Body of pancreas (tissue), 4 donors: Measurements from ENCODE around the gene ADAMTSL4. TPM values are rescaled to one million over a fixed set of nuclear protein-coding genes. Genes with fewer than 3 reads are reported as not detected.
"Not testable (repeated sequence)": the region's sequence is repeated elsewhere in the genome, so short reads cannot be mapped to it uniquely, and the experiment has no call there.

Experiments used
- ATAC-seq: fragments of 150-250 bp; one replicate; pipeline ENCODE4 v1.9.1; 2016
- DNase-seq, 4 donors: peaks; one replicate each; pipeline ENCODE4 v3.0.0-alpha.2; 2019
- H3K27ac ChIP-seq, 4 donors: fragments of 200-600 bp; sonication (generic); 1 replicate in 3 of 4; 2 replicates in 1 of 4; pipeline versions ENCODE4 v1.5.1 to v1.6.1; 2016 to 2019; ENCODE audit warnings: mild to moderate bottlenecking in 1 of 4, mixed read lengths in 1 of 4, moderate library complexity in 1 of 4
- H3K27me3 ChIP-seq, 2 donors: fragments of 200-600 bp; sonication (generic); one replicate each; pipeline ENCODE4 v1.6.0; 2016; ENCODE audit warnings: mild to moderate bottlenecking in 1 of 2
- H3K36me3 ChIP-seq, 2 donors: fragments of 200-600 bp; sonication (generic); replicated peaks in 1 of 2; 2 replicates each; pipeline ENCODE4 v1.5.1; 2016; ENCODE audit warnings: low read depth in 2 of 2; ENCODE audit not compliant: insufficient read depth in 1 of 2
- H3K4me1 ChIP-seq: fragments of 200-600 bp; sonication (generic); one replicate; pipeline ENCODE4 v1.6.0; 2016
- H3K4me3 ChIP-seq, 2 donors: fragments of 200-600 bp; sonication (generic); 1 replicate in 1 of 2; 2 replicates in 1 of 2; pipeline ENCODE4 v1.5.1; 2016 to 2019
- H3K9me3 ChIP-seq, 3 donors: fragments of 200-600 bp; sonication (generic); 1 replicate in 2 of 3; 2 replicates in 1 of 3; pipeline ENCODE4 v1.5.1; 2016
- CTCF ChIP-seq, 7 experiments: fragments of 450-650 bp in 4 of 7; fragments of 200-600 bp in 3 of 7; sonication (generic) in 3 of 7; IDR thresholded peaks; one replicate each; pipeline ENCODE4 v1.5.1; 2016 to 2019; ENCODE audit warnings: antibody characterized with exemption in 7 of 7
- POLR2A ChIP-seq, 3 donors: fragments of 450-650 bp; IDR thresholded peaks; one replicate each; pipeline ENCODE4 v1.6.1; 2016; ENCODE audit warnings: antibody characterized with exemption in 3 of 3, mild to moderate bottlenecking in 2 of 3
- WGBS, 2 donors: methylation state at CpG; one replicate each; pipeline ENCODE4 v1.1.5; 2017; 5-methylcytosine and 5-hydroxymethylcytosine counted together
- intact Hi-C: fragments of 100-400 bp; cut with DNase I; formaldehyde crosslinking; loops from one replicate; pipeline ENCODE4 v1.15.1; 2023
- total RNA-seq, 2 donors: library from RNA; depleted of rRNA; stranded (reverse); fragments of >200 nt; gene quantifications; one replicate each; pipeline ENCODE4 v1.1.0, GENCODE V29; 2016

The ADAMTSL4 gene
- total RNA-seq, 2 donors from 2014 or later, result 4.7 to 7.6 TPM

GRCh38 chr1:150596976-150597375 is 47.8 kb downstream of the ADAMTSL4 start:
- no peaks in the 10 kb centered on the region for H3K27me3 ChIP-seq
- DNase-seq (no peak), ATAC-seq (no peak)
- H3K4me3 ChIP-seq, result no peak overlapping the region
- H3K27ac ChIP-seq, result no peak overlapping the region
- no peaks in the 10 kb centered on the region for H3K36me3 ChIP-seq
- 57 to 62% methylated on average over 3 of the region's 3 CpGs for WGBS, 2 donors
- H3K4me1 ChIP-seq, result peaks cover 12% of the 10 kb centered on the region
- TF ChIP-seq POLR2A (IDR thresholded peaks at IDR 0.05) (no peak), CTCF (IDR thresholded peaks at IDR 0.05) (no peak)
- no peaks in the 10 kb centered on the region for H3K9me3 ChIP-seq
- intact Hi-C loops, result no loop called here

DNA sequence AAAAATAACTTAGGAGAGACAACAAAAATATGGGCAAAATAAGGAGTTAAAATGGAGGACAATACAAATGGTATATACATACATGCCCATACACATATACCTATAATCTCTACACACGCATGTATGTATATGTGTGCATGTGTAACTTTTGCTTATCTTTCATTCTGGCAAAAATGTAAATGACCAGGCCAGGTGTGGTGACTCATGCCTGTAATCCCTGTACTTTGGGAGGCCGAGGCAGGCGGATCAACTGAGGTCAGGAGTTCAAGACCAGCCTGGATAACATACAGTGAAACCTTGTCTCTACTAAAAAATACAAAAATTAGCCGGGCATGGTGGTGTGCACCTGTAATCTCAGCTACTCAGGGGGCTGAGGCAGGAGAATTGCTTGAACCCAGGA is 49.1 kb downstream of the ADAMTSL4 start:
- ATAC-seq, H3K27me3 ChIP-seq, intact Hi-C loops, H3K36me3 ChIP-seq, H3K27ac ChIP-seq, H3K4me3 ChIP-seq, DNase-seq, H3K9me3 ChIP-seq: not testable (repeated sequence)
- H3K4me1 ChIP-seq, result peaks cover 15% of the 10 kb centered on the region
- WGBS, 2 donors, result 84 to 97% methylated on average over 4 of the region's 4 CpGs

DNA sequence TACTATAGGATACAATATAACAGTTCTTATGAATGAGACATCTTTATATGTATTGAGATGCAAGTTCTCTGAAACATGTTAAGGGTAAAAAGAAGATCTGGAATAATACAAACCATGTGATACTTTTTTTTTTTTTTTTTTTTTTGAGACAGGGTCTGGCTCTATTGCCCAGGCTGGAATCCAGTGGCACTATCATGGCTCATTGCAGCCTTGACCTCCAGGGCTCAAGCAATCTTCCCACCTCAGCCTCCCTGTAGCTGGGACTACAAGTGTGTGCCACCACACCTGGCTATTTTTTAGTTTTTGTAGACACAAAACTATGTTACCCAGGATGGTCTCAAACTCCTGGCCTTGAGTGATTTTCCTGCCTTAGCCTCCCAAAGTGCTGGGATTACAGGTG is 52.3 kb downstream of the ADAMTSL4 start:
- Histone ChIP-seq H3K4me3 (no peak overlapping the region), H3K36me3 (no peaks in the 10 kb centered on the region), H3K4me1 (peaks cover 41% of the 10 kb centered on the region), H3K27me3 (no peaks in the 10 kb centered on the region), H3K9me3 (no peaks in the 10 kb centered on the region), H3K27ac (no peak overlapping the region)
- intact Hi-C loops, result no loop called here
- DNase-seq (no peak), ATAC-seq (no peak)
- TF ChIP-seq POLR2A (IDR thresholded peaks at IDR 0.05), result no peak
- no peak for TF ChIP-seq CTCF (IDR thresholded peaks at IDR 0.05)

GRCh38 chr1:150602372-150602771 is 53.2 kb downstream of the ADAMTSL4 start:
- ATAC-seq, intact Hi-C loops: not testable (repeated sequence)

GRCh38 chr1:150603711-150604110 is 54.5 kb downstream of the ADAMTSL4 start:
- H3K4me3 ChIP-seq, result no peak overlapping the region
- no peaks in the 10 kb centered on the region for H3K27me3 ChIP-seq
- WGBS, 2 donors, result 85% methylated on average over 3 of the region's 3 CpGs
- peak overlapping the region; percentile 82 to 93 (median 92) for H3K27ac ChIP-seq
- no peaks in the 10 kb centered on the region for H3K9me3 ChIP-seq
- intact Hi-C loops, result no loop called here
- no peaks in the 10 kb centered on the region for H3K36me3 ChIP-seq
- TF ChIP-seq POLR2A (IDR thresholded peaks at IDR 0.05), result no peak
- no peak for TF ChIP-seq CTCF (IDR thresholded peaks at IDR 0.05)
- peaks cover 42% of the 10 kb centered on the region for H3K4me1 ChIP-seq
- DNase-seq (no peak), ATAC-seq (no peak)

More at GRCh38 chr1:150602372-150602771, 53.2 kb downstream of the ADAMTSL4 start:
- not testable (repeated sequence) for H3K4me3 ChIP-seq, H3K27me3 ChIP-seq, H3K36me3 ChIP-seq, H3K27ac ChIP-seq, DNase-seq, H3K9me3 ChIP-seq
- WGBS, 2 donors, result 95% methylated on average over 11 to 12 of the region's 12 CpGs
- peaks cover 42% of the 10 kb centered on the region for H3K4me1 ChIP-seq

DNA sequence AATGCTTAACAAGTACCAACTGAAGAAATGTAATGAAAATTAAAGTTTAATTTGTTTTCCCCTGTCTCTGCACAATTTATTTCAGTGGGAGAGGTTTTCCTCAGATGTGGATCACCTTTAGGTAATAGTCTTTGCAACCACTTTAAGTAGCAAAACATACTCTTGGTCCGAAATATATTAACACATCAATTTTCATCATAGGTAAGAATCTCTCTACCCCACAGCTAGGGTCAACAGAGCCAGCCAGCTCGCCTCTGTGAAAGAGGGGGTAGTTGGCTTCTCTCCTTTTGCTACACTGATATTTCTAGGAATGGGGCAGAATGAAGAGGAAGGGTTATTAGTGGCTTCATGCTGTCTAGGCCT is 55.0 kb downstream of the ADAMTSL4 start:
- intact Hi-C loops, result no loop called here
- ATAC-seq, result no peak

GRCh38 chr1:150605451-150605731 is 56.2 kb downstream of the ADAMTSL4 start:
- H3K9me3 ChIP-seq, intact Hi-C loops, DNase-seq, ATAC-seq, H3K27me3 ChIP-seq, H3K36me3 ChIP-seq, H3K4me3 ChIP-seq: not testable (repeated sequence)
- 80 to 94% methylated on average over 3 of the region's 3 CpGs for WGBS, 2 donors
- peaks cover 49% of the 10 kb centered on the region for H3K4me1 ChIP-seq
- peak overlapping the region in 3 of 4 donors; percentile 92 to 93 (median 93) for H3K27ac ChIP-seq

More for the DNA sequence above, 55.0 kb downstream of the ADAMTSL4 start:
- Histone ChIP-seq H3K27me3 (no peaks in the 10 kb centered on the region), H3K4me1 (peaks cover 42% of the 10 kb centered on the region), H3K36me3 (no peaks in the 10 kb centered on the region), H3K4me3 (no peak overlapping the region), H3K9me3 (no peaks in the 10 kb centered on the region), H3K27ac (peak overlapping the region; percentile 82 to 93 (median 92))
- no peak for TF ChIP-seq POLR2A (IDR thresholded peaks at IDR 0.05)
- TF ChIP-seq CTCF (IDR thresholded peaks at IDR 0.05), result no peak
- WGBS, 2 donors, result 88 to 95% methylated on average over 2 of the region's 2 CpGs
- DNase-seq, result no peak
